GM19468 (cell line): ENCODE measurements around the gene NAPSA.

Experiments
- ATAC-seq: cut with Tn5 transposase; IDR thresholded peaks from one replicate; pipeline ENCODE4 v1.9.1; 2021; ENCODE audit warnings: mild to moderate bottlenecking, moderate library complexity, moderate number of reproducible peaks; ENCODE audit not compliant: unreplicated experiment; ENCODE audit errors: extremely low read depth

The NAPSA gene

DNA sequence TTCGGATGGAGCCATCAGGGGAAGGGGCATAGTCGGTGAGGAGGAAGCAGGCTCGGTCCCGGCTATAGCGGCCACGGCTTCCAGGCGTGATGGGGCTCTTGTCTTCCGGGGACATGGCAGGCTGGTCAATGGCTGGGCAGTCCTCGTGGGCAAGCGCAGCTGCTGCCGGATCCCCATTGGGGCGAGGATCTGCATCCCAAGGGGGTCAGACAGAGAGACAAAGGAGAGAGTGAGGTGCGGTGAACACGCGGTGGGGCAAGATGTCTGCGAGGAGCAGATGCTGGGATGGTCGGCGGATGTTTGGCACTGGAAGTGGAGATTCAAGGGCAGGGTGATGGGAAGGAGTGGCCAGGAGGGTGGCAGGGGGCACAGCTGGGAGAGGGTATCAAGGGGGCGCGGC, 44.8 kb downstream of the NAPSA start:
- no peak for ATAC-seq

DNA sequence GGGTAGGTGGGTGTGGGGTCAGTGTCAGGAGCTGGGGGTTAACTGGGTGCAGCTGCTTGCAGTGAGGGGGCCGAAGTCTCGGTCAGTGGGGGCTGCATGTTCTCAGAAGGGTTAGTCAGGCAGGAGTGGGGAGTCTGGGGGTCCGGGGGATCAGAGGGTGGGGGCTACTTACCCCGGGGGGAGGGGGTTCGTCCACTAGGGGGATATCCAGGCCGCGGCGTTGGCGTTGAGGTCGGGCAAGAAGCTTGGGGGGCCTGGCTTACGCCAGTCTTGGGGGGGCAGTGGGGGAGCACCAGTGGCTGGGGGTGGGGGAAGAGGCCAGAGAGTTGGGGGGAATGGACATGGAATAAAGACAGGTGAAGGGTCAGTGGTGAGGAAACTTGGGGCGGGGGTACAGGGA, 45.4 kb downstream of the NAPSA start:
- no peak for ATAC-seq

DNA sequence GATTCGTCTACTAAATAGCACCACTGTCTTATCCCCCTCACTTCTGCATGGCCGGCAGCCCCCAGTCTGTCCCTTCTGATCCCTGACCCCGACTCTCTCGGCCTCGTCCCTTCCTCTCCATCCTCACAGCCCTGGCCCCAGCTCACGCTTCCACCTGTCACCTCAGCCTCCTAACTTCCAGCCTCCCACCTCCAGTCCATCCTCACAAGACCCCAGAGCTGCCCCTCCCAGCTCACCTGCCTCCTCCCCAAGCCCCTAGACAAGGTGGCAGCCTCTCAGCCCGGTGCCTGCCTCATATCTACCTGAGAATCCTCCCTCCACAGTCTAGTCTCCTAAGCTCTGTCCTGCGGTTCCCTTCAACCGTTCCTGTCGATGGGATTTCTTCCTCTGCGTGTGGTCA, 46.3 kb downstream of the NAPSA start:
- ATAC-seq = no peak

GRCh38 chr19:50318438-50318837, 47.0 kb downstream of the NAPSA start:
- no peak for ATAC-seq

DNA sequence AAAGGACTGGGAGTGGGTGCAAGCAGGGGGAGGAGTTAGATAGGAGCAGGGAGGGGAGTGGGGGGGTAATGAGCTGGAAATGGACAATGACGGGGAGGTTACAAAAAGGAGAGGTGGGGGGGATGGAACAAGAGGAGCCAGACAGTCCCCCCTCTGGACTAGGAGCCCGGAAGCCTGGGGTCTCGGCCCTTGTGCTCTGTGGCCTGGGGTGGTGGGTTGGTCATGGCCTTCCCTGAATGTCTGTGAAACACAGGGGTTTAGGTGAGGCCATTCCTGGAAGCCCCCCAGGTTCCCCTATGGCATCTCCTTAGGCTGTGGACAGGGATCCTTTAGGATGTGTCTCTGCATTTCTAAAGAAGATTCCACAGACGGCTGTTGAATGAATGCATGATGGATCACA, 48.3 kb downstream of the NAPSA start:
- no peak for ATAC-seq

- ATAC-seq = no peak
Observed at GRCh38 chr19:50315773-50316448, 49.5 kb downstream of the NAPSA start.

DNA sequence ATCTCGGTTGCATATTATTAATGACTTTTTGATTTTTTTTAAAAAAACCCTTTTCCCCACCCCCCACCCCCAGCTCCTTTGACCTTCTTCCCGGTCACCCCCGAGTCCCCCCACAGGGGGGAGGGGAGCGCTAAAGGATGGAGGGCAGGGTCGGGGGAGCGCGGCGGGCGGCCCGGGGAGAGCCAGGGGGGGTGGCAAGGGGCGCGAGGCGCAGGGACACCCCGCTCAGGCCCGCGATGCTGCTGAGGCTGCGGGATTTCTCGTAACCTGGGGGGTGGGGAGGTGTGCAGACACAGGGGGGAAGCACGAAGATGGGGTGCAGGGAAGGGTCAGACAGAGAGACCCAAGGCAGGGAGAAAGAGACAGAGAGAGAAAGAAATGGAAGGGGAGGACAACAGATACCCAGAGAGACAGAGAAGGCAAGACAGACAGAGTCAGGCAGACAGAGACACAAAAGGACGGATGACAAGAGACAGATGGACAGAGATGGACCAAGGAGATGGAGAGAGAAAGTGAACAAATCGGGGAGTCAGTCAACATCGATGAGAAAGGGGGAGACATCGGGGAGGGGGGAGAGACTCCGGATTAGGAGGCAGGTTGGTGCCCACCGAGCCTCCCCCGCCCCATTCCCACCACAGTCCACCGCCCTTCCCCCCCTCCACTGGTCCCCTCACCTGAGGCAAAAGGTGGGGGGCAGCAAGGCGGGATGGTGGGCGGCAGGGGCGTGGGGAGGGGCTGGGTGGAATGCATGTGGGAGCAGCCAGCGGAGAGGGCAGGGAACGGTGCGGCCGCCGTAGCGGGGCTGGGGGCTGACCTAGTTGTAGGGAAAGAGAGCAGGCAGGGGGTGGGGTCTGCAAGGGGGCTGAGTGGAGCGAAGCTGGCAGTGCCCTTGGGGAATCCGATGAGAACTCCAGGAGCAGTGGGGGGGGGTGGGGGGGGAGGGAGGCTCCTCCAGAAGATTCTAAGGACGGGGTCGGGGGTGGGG, 50.4 kb downstream of the NAPSA start:
- ATAC-seq = no peak

DNA sequence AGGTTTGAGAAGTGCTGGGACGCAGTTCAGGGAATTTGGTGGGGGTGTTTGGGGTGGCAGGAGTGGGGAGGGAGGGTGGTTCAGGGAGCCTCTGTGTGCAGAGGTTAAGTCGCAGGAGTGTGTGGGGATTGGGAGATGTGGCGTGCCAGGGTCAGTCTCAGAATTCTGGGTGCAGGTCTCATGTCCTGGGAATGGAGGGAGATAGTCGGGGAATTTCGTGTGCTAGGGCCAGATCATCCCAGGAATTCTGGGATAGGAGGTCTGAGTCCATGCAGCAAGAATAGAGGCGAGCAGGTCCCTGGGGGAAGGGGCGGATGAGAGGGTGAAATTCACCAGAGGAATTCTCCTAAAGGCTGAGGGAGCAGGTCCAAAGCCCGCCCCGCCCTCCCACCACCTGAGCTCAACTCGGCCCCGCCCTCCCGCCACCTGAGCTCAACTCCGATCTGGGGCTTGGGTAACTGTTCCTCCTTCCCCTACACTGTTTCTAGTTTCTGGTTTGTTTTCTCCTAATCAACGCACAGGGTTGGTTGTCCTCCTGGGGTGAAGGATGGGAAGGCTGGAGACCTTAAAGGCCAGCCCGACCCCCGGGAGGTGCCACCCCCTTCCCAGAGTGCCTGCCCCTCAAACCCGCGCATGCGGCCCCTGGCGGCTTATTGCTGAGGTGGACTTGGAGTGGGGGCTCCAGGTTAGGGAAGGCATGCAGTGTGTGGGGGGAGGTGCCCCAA, 51.5 kb downstream of the NAPSA start:
- ATAC-seq = no peak

GRCh38 chr19:50312967-50313811, 52.2 kb downstream of the NAPSA start:
- ATAC-seq = no peak

GRCh38 chr19:50311723-50312635, 53.5 kb downstream of the NAPSA start:
- ATAC-seq = no peak

GRCh38 chr19:50310759-50311465, 54.5 kb downstream of the NAPSA start:
- ATAC-seq = no peak

- ATAC-seq = no peak
Observed at GRCh38 chr19:50309396-50310125, 55.9 kb downstream of the NAPSA start.

- ATAC-seq = no peak
Observed at GRCh38 chr19:50308991-50309390, 56.4 kb downstream of the NAPSA start.
